NCI-H2029 treated with DMSO at 0.1 percent for 48 hours (cell line): ENCODE data around the gene OXSR1.
"Not testable (repeated sequence)": the region's sequence is repeated elsewhere in the genome, so short reads cannot be mapped to it uniquely, and the experiment has no call there.

Experiments
- DNase-seq: peaks from one replicate; lab custom pipeline; 2025; lab: John Stamatoyannopoulos, UW

Gene OXSR1

DNA sequence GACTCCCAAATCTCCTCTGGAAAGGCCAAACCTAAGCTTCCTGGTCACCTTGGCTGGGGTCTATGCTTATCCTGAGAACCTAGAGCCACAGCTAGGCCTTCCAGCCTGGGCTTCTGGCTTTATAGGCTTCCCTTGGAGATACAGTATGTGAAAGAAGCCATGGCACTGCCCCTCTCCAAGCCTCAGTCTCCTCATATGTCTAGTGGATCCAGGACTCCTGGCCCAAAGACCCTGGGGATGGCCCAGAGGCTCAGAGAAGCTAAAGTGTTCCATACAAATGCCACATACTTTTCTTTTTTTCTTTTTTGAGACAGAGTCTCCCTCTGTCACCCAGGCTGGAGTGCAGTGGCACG, 37.1 kb upstream of the OXSR1 start:
- no peak for DNase-seq

- DNase-seq = no peak
Observed at GRCh38 chr3:38129058-38129457, 36.3 kb upstream of the OXSR1 start.

GRCh38 chr3:38130631-38131065, 34.7 kb upstream of the OXSR1 start:
- no peak for DNase-seq

DNA sequence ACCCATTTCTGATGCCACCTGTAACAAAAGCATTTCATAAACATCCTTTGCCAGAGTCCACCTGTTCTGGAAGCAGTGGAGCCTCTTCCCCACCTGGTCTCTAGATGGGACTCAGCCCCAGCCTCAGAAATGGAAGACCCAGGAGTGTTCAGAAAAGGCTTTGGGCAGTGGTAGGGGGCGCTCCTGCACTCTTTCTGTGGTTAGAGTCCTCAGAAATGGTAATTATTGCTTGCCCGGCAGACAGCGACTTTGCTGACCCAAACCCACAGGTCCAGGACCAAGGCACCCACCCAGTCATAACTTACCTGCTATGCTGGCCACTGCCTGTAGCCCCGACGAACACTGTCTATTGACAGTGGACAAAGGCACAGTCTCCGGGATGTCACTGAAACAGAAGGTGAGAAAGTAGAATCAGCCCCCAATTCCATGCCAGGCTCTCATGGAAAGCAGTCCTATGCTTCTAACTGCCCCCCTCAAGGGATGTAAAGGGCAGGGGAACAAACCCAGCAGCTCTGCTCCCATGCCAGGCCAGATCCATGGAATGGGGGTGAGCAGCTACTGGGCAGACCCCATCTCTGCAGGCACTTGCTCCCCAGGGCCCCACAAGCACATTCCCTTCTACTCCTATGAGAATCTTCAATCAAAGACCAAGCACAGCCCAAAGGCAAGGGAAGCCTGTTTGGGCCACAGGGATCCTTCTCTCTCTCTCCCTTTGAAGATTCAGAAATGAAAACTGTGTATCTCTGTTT, 33.5 kb upstream of the OXSR1 start:
- DNase-seq = no peak

DNA sequence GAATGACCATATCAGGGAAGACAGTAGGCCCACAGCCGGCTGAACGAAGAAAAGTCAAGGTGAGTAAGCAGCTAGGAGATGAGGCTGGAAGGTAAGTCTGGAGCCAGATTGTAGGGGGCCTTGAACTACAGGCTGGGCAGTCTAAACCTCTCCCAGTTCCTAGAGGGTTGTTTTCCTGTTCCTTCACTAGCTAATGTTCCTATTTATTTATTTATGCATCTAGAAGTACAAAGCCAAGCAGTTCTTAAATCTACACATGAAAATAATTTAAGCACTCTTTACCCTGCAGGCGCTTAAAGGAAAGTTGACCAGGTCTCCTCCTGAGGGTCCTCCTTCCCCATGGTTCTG, 32.2 kb upstream of the OXSR1 start:
- DNase-seq = no peak

DNA sequence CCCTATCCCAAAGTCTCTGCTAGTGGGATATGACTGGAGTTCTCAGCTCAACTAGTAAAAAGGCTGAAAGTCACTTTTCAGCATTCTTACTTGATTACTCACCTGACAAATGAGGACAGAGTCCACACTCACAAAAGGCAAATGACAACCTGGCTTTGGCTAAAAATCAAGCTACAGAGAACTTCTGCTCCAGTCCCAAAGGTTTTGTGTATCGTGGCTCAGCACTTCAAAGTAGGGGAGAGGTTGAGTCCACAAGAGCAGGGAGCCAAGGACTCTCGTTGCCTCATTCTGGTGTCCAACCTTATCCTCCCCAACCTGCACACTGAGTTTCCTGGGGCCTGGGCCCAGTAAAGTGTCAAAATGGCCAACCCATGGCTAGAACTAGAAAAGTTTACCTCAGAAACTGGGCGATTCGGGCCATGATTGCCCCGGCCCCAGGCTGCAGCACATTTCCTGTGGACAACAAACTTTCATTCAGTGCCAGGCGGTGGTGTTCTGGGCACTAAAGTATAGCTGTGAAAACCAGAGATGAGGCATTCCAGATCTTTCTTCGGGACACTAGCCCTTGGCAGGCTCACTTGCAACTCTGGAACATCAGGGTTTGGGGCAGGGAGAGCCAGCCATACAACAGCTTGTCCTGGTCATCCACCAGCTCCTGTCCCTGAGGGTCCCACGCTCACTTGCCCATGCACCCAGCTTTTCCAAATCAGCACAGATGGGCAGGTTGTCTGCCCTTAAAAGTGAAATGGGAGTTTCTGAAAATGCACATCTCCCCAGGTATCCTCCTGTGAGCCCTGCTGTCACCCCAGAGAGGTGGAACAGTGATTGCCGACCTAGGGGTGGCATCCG, 31.6 kb upstream of the OXSR1 start:
- no peak for DNase-seq

DNA sequence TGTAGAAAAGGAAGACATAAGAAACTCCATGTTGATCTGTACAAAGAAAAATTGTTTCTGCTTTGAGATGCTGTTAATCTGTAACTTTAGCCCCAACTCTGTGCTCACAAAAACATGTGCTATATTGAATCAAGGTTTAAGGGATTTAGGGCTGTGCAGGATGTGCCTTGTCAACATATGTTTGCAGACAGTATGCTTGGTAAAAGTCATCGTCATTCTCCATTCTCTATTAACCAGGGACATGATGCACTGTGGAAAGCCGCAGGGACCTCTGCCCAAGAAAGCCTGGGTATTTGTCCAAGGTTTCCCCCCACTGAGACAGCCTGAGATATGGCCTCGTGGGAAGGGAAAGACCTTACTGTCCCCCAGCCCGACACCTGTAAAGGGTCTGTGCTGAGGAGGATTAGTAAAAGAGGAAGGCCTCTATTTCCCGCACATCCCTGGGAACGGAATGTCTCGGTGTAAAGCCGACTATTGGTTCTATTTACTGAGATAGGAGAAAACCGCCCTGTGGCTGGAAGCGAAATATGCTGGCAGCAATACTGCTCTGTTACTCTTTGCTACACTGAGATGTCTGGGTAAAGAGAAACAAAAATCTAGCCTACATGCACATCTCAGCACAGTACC, 30.7 kb upstream of the OXSR1 start:
- not testable (repeated sequence) for DNase-seq

DNA sequence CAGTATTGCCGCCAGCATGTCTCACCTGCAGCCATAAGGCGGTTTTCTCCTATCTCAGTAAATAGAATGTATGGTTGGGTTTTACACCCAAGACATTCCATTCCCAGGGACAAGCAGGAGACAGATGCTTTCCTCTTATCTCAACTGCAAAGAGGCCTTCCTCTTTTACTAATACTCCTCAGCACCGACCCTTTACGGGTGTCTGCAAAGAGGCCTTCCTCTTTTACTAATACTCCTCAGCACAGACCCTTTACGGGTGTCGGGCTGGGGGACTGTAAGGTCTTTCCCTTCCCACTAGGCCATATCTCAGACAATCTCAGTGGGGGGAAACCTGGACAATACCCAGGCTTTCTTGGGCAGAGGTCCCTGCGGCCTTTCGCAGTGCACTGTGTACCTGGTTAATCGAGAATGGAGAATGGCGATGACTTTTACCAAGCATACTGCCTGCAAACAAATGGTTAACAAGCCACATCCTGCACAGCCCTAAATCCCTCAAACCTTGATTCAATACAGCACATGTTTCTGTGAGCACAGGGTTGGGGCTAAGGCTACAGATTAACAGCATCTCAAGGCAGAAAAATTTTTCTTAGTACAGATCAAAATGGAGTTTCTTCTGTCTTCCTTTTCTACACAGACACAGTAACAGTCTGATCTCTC, 29.6 kb upstream of the OXSR1 start:
- DNase-seq = not testable (repeated sequence)

DNA sequence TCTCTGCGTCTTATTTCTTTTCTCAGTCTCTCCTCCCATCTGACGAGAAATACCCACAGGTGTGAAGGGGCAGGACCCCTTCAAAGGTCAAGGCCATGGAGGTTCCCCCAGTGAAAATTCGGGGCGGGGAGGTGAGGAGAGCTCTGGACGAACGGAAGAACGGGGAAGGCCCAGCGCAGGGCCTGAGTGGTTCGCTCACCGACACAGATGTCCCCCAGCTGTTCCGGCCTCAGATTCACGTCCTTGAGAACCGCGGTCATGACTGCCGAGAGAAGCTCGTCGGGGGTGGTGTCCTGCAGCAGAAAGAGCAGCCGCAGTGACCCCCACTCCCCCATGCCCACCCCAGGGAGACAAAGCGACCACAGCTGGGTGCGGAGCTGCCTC, 29.0 kb upstream of the OXSR1 start:
- no peak for DNase-seq

GRCh38 chr3:38136777-38137614, 28.3 kb upstream of the OXSR1 start, which contains the start of gene ACAA1:
ACAA1 (minus strand) TSS chr3:38137127; CDS start chr3:38137035, 92 bp downstream.
- peak; percentile 98 for DNase-seq

GRCh38 chr3:38137615-38138348, 27.6 kb upstream of the OXSR1 start:
- DNase-seq = no peak

DNA sequence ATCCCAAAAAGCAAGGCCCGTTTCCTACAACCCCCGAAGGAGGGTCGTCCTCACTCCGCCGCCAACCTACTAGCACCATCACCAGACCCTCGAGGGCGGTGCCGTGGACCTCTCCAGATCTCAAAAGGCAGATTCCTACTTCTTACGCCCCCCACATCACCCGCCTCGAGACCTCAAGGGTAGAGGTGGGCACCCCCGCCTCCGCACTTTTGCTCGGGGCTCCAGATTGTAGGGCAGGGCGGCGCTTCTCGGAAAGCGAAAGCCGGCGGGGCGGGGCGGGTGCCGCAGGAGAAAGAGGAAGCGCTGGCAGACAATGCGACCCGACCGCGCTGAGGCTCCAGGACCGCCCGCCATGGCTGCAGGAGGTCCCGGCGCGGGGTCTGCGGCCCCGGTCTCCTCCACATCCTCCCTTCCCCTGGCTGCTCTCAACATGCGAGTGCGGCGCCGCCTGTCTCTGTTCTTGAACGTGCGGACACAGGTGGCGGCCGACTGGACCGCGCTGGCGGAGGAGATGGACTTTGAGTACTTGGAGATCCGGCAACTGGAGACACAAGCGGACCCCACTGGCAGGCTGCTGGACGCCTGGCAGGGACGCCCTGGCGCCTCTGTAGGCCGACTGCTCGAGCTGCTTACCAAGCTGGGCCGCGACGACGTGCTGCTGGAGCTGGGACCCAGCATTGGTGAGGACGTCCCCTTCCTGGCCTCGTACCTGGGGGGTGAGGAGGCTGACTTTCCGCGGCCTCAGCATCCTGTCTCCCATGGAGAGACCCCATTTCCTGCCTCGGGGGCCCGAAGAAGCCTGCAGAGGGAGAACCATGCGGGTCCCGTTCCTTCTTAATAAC, 26.8 kb upstream of the OXSR1 start, which contains the start of gene MYD88:
Gene MYD88, plus strand, starts transcription at position 313 of the 842 bp plus-strand sequence. Its CDS starts 40 bp downstream, at position 353.
- no peak for DNase-seq

GRCh38 chr3:38139191-38139590, 26.1 kb upstream of the OXSR1 start:
- DNase-seq = no peak

- DNase-seq = no peak
Observed at GRCh38 chr3:38139652-38140051, 25.7 kb upstream of the OXSR1 start.

- no peak for DNase-seq
Observed at GRCh38 chr3:38140326-38141172, 24.8 kb upstream of the OXSR1 start.

DNA sequence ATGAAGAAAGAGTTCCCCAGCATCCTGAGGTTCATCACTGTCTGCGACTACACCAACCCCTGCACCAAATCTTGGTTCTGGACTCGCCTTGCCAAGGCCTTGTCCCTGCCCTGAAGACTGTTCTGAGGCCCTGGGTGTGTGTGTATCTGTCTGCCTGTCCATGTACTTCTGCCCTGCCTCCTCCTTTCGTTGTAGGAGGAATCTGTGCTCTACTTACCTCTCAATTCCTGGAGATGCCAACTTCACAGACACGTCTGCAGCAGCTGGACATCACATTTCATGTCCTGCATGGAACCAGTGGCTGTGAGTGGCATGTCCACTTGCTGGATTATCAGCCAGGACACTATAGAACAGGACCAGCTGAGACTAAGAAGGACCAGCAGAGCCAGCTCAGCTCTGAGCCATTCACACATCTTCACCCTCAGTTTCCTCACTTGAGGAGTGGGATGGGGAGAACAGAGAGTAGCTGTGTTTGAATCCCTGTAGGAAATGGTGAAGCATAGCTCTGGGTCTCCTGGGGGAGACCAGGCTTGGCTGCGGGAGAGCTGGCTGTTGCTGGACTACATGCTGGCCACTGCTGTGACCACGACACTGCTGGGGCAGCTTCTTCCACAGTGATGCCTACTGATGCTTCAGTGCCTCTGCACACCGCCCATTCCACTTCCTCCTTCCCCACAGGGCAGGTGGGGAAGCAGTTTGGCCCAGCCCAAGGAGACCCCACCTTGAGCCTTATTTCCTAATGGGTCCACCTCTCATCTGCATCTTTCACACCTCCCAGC, 24.0 kb upstream of the OXSR1 start:
- no peak for DNase-seq

GRCh38 chr3:38141952-38142273, 23.4 kb upstream of the OXSR1 start:
- no peak for DNase-seq

DNA sequence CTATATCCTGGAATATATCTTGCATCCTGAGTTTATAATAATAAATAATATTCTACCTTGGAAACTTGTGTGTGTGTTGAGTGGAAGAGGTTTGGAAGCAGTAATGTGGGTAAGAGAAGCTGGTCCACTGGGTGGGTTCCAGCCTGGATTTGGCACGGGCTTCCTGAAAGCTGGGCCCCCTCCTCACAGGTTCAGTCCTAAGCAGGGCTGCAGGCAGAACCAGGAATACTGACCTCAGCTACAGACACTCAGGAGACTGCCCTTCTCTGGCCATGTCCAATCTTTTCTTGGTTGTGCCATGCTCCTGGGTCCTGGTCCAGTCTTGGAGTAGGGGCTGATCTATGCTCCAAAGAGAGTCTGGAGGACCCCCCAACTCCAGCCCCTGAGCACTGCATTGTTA, 22.4 kb upstream of the OXSR1 start:
- no peak for DNase-seq
